ENCODE data around the gene APBB2. TPM values are rescaled to one million over a fixed set of nuclear protein-coding genes. Genes with fewer than 3 reads are reported as not detected.

The APBB2 gene
- total and polyA plus RNA-seq, 10 of the 15 experiments (the other 5 are each of a cell fraction or from before 2014, with no cell fraction given), result 2.7 to 24.6 (median 19.0) TPM

DNA sequence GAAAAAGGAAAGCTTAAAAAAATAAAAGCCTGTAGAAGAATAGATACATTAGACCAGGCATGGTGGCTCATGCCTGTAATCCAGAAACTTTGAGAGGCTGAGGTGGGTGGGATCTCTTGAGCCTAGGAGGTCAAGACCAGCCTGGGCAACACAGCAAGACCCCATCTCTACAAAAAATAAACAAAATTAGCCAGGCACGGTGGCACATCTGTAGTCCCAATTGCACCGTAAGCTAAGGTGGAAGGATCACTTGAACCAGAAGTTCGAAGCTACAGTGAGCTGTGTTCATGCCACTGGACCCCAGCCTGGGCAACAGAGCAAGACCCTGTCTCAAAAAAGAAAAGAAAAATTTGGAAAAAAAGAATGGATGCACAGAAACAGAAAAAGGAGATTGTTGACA lies 149.4 kb downstream of the APBB2 start:
- ATAC-seq (no peak), FAIRE-seq (no peak), DNase-seq (ENCODE audit: low read depth, low spot score) (no peak)
- CTCF ChIA-PET, result interaction anchor here (0.6 to 1.7 kb wide), 3 partner anchors 85 to 179 kb away, joined by 3 to 10 read pairs (median 3); no protein-coding TSS in a partner anchor
- WGBS (ENCODE audit: insufficient coverage, insufficient replicate concordance, low lambda C conversion rate, missing lambda C conversion rate), result 86% methylated on average over 3 of the region's 3 CpGs
- POLR2A ChIA-PET, result interaction anchor here (0.5 to 1.1 kb wide), 6 partner anchors 8 to 149 kb away, joined by 3 to 4 read pairs (median 3); partner anchors contain the start of gene APBB2
- RAD21 ChIA-PET (ENCODE audit: unreplicated experiment), result interaction anchor here (0.7 to 1.8 kb wide), 10 partner anchors 28 to 149 kb away, joined by 3 to 9 read pairs (median 4); partner anchors contain the start of gene APBB2
- Histone ChIP-seq H3K4me1 (ENCODE audit: control insufficient read depth, insufficient read depth, low read length) (no peaks in the 10 kb centered on the region; the same call in 1 of the 2 replicates), H4K20me1 (ENCODE audit: control insufficient read depth, insufficient read depth) (no peaks in the 10 kb centered on the region), H3K4me2 (ENCODE audit: control insufficient read depth, insufficient read depth) (no peak overlapping the region), H3K4me3 (no peak overlapping the region), H3K27me3 (replicated peaks in 1 of 2; ENCODE audit: control insufficient read depth in 2 of 2, insufficient read depth in 2 of 2, low read length in 1 of 2) (no peaks in the 10 kb centered on the region), H3K9ac (ENCODE audit: control insufficient read depth, insufficient read depth, low read length) (no peak overlapping the region), H2AFZ (ENCODE audit: control insufficient read depth, low read depth, low read length) (no peak overlapping the region), H3K27ac (ENCODE audit: control insufficient read depth, insufficient read depth) (no peak overlapping the region), H3K9me3 (replicated peaks; ENCODE audit: control insufficient read depth, insufficient read depth, low read length) (no peaks in the 10 kb centered on the region; the same call in 1 of the 3 replicates), H3K79me2 (ENCODE audit: control insufficient read depth, insufficient read depth, low read length) (no peaks in the 10 kb centered on the region), H3K36me3 (ENCODE audit: control insufficient read depth in 2 of 2, insufficient read depth in 2 of 2, low read length in 1 of 2) (no peaks in the 10 kb centered on the region)
- BruUV-seq (replicated peaks), result no TSS peak
- TF ChIP-seq, protein P1, sequence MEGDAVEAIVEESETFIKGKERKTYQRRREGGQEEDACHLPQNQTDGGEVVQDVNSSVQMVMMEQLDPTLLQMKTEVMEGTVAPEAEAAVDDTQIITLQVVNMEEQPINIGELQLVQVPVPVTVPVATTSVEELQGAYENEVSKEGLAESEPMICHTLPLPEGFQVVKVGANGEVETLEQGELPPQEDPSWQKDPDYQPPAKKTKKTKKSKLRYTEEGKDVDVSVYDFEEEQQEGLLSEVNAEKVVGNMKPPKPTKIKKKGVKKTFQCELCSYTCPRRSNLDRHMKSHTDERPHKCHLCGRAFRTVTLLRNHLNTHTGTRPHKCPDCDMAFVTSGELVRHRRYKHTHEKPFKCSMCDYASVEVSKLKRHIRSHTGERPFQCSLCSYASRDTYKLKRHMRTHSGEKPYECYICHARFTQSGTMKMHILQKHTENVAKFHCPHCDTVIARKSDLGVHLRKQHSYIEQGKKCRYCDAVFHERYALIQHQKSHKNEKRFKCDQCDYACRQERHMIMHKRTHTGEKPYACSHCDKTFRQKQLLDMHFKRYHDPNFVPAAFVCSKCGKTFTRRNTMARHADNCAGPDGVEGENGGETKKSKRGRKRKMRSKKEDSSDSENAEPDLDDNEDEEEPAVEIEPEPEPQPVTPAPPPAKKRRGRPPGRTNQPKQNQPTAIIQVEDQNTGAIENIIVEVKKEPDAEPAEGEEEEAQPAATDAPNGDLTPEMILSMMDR (IDR thresholded peaks at IDR 0.05 in 2 of 3, conservative IDR thresholded peaks at IDR 0.05 in 1 of 3; ENCODE audit: control insufficient read depth in 2 of 3, extremely low read depth in 1 of 3, insufficient read depth in 1 of 3, low read depth in 3 of 3, low read length in 3 of 3), result no peak
- TF ChIP-seq ETV6 (conservative IDR thresholded peaks at IDR 0.05 in 1 of 2, IDR thresholded peaks at IDR 0.05 in 1 of 2; ENCODE audit: borderline replicate concordance in 1 of 2, low read depth in 1 of 2) (no peak), SREBF1 (IDR thresholded peaks at IDR 0.05; ENCODE audit: low read length) (no peak), BACH1 (IDR thresholded peaks at IDR 0.05; ENCODE audit: borderline replicate concordance) (no peak), NR2C2 (IDR thresholded peaks at IDR 0.05; ENCODE audit: borderline replicate concordance, control insufficient read depth, insufficient read length, low read depth) (no peak)
- intact Hi-C loops (cut with micrococcal nuclease; ENCODE audit: unreplicated experiment), result no loop called here
- SMC1A ChIA-PET (ENCODE audit: uncharacterized antibody, unreplicated experiment), result interaction anchor here (0.9 to 2.8 kb wide), 13 partner anchors 9 to 150 kb away, joined by 3 to 9 read pairs (median 5); no protein-coding TSS in a partner anchor
- in situ Hi-C loops (cut with MboI), result no loop called here
